Fibroblast of skin of left quadriceps (primary cell): ENCODE results near the gene CPPED1.

Experiments used
- DNase-seq, 2 experiments: peaks; one replicate each; pipeline ENCODE4 v3.0.0-alpha.2; 2013; ENCODE audit warnings: low read depth in 2 of 2

CPPED1 gene

DNA sequence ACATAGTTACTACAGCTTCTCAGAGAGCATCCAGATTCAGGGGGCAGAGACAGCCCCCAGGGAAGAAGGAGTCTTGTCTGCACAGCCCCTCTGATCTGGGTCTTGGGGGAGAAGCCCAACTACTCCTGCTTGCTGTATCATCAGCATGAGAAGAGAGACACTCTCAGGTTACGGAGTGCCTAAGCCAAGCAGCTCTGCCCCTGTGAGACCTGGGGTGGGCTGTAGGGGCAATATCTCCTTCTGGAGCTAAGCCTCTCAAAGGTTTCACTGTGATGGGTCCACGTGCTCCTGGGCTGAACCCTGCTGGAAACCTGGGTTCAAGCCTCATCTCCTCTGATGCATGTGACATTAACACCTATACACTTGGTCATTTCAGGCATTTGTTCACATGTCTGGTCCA is 123.2 kb downstream of the CPPED1 start:
- DNase-seq, result no peak

GRCh38 chr16:12679660-12680272 is 123.9 kb downstream of the CPPED1 start:
- DNase-seq, result no peak

DNA sequence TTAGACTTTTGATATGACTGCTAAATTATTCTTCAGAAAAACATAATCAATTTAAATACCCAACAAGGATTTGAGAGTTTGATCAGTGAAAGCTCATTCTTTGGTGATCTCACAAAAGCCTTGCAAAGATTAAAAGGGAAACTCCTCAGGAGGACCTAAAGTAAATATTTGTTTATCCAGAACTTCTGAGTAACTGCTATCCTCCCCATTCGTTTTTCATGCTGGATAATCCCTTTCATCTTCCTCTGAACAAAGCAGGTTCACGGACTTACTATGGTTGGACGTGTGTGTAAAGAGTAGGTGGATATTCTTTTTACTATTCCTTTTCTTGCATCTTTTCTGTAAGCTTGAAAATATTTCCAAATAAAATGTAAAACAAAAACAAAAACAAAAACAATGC is 124.7 kb downstream of the CPPED1 start:
- no peak for DNase-seq

GRCh38 chr16:12677502-12677901 is 126.2 kb downstream of the CPPED1 start:
- no peak for DNase-seq

- DNase-seq, result peak; percentile 18 to 25
Observed at GRCh38 chr16:12675852-12676251, 127.8 kb downstream of the CPPED1 start.

DNA sequence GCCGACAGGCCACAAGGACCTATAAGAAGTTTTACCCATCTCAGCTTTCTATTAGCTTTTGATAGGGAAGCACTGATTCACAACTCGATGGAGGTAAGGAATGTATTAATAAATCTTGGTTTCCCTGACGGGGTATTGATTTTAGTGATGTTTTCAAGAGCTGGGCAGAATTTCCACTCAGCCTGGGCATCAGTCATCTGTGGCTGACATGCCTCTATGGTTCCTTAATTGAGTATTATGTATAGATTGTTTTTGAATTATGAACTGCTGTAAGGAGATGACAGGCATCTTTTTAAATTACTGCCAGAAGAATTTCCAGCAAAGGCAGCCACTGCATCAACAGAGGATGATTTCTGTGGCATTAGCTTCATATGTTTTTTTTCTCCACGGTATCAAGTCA is 128.6 kb downstream of the CPPED1 start:
- peak; percentile 26 to 33 for DNase-seq

DNA sequence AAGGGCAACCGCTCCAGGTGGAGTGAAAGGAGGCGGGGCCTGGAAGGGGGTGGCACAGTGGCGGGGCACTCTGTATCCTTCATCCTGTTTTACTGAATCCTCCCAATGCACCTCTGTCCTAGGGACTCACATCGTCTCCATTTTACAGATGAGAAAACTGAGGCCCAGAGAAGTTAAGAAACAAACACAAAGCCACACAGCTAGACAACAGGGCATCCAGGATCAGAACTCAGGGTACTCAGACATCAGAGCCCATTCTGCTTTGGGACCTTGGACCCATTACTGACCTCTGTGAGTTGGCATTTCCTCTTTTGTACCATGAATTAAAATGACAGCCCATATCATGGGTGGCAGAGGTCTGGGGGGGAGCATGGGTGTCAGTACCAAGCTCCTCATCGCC is 129.2 kb downstream of the CPPED1 start:
- DNase-seq, result no peak

DNA sequence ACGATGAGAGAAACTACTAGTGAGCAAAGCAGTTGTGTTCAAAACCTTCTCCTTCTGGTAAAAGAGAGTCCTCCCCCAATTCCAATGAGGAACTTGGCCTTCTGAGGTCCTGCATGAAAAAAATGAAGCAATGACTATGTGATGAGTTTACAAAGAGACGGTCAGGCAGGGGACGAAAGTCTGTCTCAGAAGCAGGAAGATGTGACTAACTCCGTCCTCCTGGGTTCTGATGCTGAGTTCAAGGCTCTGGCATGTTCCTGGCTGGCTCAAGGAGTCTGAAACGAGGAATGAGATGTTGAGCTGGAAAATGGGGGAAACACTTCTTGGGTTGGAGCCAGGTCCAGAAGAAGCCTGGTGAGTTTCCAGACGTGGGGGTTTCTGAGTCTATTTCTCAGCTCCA is 129.6 kb downstream of the CPPED1 start:
- no peak for DNase-seq

DNA sequence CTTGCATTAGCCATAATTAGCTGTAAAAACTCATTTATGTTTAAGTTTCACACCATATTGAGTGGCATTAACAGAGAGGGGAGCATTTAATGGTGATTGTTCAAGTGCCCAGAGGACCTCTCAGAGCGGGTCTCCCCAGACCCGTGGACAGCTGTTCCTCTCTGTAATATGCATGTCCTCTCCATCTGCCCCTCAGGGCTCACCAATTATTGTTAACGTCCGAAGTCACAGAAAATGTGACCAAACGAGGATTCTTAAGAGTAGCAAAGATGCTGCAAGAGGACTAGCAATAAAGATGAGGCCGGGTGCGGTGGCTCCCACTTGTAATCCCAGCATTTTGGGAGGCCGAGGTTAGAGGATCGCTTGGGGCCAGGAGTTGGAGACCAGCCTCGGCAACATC is 130.2 kb downstream of the CPPED1 start:
- no peak for DNase-seq

DNA sequence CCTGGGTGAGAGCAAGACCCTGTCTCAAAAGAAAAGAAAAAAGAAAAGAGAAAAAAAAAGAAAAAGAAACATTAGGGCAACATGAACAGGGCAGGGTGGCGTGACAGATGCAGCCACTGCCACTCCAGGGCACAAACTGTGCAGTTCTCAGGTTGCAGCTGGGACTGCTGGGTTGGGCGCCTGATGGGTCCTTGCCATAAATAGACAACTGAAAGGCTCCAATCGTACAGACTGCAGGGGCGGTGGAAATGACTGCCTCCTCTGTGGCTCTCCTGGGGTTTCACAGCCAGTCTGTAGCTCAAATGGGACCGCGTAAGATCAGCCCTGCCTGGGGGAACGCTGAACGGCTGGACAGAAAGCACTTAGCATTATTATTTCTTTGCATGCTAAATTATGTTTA is 130.7 kb downstream of the CPPED1 start:
- no peak for DNase-seq

DNA sequence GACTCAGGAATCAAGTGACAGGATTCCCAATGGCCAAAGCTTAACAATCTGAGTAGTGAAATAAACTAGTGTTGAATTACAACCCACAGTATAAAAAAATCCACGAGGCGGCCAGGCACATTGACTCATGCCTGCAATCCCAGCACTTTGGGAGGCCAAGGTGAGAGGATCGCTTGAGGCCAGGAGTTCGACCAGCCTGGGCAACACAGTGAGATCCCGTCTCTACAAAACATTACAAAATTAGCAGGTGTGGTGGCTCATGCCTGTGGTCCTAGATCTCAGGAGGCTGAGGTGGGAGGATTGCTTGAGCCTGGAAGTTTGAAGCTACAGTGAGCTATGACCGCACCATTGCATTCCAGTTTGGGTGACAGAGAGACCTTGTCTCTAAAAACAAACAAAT is 133.8 kb downstream of the CPPED1 start:
- DNase-seq, result no peak

GRCh38 chr16:12667909-12668308 is 135.8 kb downstream of the CPPED1 start:
- DNase-seq, result no peak

GRCh38 chr16:12664164-12664733 is 139.4 kb downstream of the CPPED1 start:
- no peak for DNase-seq

- DNase-seq, result no peak
Observed at GRCh38 chr16:12661656-12662172, 142.0 kb downstream of the CPPED1 start.

DNA sequence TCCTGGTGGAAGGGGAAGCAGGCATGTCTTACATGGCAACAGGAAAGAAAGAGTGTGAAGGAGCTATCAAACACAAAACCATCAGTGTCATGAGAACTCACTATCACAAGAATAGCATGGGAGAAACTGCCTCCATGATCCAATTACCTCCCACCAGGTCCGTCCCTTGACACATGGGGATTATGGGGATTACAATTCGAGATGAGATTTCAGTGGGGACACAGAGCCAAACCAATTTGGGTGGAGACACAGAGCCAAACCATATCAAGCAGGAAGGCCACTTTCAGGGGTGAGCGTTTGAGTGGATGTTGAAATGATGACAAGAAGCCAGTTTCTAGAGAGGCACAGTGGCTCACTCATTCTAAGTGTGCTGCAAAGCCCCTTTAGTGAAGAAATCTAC is 143.8 kb downstream of the CPPED1 start:
- no peak for DNase-seq

GRCh38 chr16:12658506-12658905 is 145.2 kb downstream of the CPPED1 start:
- no peak for DNase-seq

DNA sequence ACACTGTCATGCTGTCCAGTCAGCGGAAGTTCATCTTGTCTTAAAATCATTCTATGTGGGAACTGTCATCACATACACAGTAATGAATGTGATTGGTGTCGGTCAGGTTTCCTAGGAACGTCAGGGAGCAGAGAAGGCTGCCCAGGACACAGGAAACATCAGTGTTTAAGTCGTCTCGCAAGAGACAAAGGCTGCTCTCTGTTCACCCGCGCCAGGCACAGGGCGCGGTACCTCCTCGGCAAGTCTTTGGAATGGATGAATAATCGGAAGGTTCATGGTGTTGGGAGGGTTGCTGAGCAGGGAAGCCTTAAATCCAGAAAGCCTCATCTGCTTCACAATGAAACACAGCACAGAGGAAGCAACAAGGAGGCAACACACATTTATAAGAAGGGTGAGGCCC is 148.2 kb downstream of the CPPED1 start:
- no peak for DNase-seq

DNA sequence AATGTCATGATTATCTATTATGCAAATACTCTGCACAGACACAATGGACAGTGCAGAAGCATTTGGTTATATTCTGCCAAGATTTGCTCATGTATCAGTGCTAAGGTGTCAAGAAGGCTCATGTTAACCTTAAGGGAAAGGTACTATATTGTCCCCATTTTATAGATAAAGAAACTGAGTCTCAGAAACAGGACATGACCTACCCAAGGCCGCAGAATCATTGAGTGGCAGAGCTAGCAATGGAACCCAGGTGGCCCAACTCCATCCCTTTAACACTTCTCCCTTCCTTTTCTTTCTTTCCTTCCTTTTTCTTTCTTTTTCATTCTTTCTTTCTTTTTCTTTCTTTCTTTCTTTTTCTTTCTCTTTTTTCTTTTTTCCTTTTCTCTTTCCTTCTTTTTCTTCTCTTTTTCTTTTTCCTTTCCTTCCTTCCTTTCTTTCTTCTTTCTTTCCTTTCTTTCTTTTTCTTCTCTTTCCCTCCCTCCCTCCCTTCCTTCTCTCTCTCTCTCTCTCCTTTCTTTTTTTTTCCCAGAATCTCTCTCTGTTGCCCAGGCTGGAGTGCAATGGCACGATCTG is 149.8 kb downstream of the CPPED1 start:
- DNase-seq, result no peak

DNA sequence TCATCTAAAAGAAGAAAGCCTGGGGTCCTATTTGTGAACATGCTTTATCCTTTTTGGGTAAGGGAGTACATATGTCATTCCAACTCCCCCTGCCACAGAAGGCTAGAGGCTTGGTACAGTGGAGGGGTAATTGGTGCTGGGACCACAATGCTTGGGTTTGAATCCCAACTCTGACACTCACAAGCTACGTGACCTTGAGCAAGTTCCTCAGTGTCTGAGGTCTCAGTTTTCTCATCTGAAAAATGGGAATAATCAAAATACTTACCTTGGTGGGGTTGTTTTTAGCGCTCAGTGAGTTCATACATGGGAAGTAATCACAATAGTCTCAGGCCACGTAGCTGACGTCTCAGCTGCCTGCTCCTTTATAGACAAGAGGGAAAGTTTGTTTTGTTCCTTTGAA is 150.8 kb downstream of the CPPED1 start:
- DNase-seq, result no peak

DNA sequence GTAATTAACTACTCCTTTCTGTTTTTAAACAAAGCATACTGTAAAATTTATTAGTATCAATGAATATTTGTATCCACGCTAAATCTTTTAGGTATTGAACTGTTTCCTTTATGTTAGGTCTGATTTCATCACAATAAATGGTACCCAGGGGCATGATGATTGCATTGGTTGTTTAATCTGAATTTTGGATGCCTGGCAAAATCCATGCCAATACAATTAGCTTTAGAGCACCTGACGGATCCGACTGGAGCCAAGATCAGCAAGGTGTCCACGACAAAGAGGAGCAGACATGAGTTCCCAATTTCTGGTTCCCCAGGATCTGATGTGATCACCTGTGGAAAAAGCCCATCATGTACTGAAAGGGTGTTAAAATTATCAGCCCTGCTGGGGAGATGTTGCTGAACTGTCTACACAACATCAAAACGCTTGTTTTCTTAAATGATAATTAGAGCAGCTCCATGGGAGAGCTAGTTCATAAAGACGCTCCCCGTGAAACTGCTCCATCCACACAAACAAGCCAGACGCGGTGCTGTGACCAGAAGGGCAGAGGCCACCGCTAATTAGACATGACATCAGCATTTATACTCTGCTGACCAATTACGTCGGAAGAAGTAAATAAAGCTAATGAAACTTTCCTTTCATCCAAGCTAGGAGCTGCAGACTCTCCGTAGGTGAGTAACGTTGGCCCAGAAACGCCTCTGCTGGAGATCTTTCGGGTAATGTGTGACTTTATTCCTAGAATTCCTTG is 151.7 kb downstream of the CPPED1 start:
- no peak for DNase-seq

DNA sequence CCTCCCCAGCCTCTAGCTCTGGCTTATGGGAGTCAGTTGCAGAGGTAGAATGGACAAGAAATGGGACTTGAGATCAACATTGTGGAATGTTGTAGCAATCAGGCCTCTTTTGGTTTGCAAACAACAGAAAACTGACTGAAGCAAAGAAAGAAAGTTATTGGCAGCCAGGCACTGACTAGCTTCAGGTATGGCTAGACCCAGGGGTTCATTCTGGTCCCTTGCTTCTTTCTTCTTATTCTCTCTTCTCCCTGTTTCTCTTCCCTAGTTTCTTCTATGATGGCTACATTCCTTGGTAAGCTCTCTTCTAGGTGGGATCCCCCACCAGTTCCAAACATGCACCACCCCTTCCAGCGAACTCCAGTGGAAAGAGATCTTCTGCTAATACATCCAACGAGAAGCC is 154.3 kb downstream of the CPPED1 start:
- DNase-seq, result no peak

- DNase-seq, result peak in 1 of 2 experiments; percentile 13
Observed at GRCh38 chr16:12646490-12647274, 157.0 kb downstream of the CPPED1 start.
